Heart left ventricle (tissue), 16 donors: ENCODE data around the gene RPS6KA4. TPM values are rescaled to one million over a fixed set of nuclear protein-coding genes. Genes with fewer than 3 reads are reported as not detected.

Source experiments
- ATAC-seq, 4 donors: fragments of 200-7000 bp; cut with Tn5 transposase; one replicate each; pipeline ENCODE4 v1.9.1; 2020 to 2022; ENCODE audit warnings: moderate library complexity in 4 of 4, mild to moderate bottlenecking in 3 of 4, moderate number of reproducible peaks in 1 of 4
- DNase-seq, 5 donors: peaks; one replicate each; pipeline ENCODE4 v3.0.0-alpha.2; 2020
- H3K27ac ChIP-seq, 12 donors: fragments of 200-600 bp; sonication (generic) in 4 of 12; one replicate each; pipeline versions ENCODE4 v1.5.0 to v1.8.0; 2016 to 2022; ENCODE audit warnings: mild to moderate bottlenecking in 2 of 12
- H3K27me3 ChIP-seq, 9 donors: fragments of 200-600 bp; sonication (generic) in 2 of 9; one replicate each; pipeline versions ENCODE4 v1.5.1 to v1.8.0; 2016 to 2022; ENCODE audit warnings: mild to moderate bottlenecking in 3 of 9
- H3K36me3 ChIP-seq, 9 donors: fragments of 200-600 bp; sonication (generic) in 2 of 9; one replicate each; pipeline versions ENCODE4 v1.5.0 to v1.8.0; 2018 to 2022; ENCODE audit warnings: mild to moderate bottlenecking in 2 of 9
- H3K4me1 ChIP-seq, 12 donors: fragments of 200-600 bp; sonication (generic) in 4 of 12; one replicate each; pipeline versions ENCODE4 v1.5.0 to v1.8.0; 2016 to 2022; ENCODE audit warnings: mild to moderate bottlenecking in 3 of 12
- H3K4me3 ChIP-seq, 12 donors: fragments of 200-600 bp; sonication (generic) in 4 of 12; one replicate each; pipeline versions ENCODE4 v1.5.0 to v1.8.0; 2017 to 2022; ENCODE audit warnings: mild to moderate bottlenecking in 9 of 12, moderate library complexity in 4 of 12
- H3K9me3 ChIP-seq, 12 donors: fragments of 200-600 bp; sonication (generic) in 4 of 12; one replicate each; pipeline versions ENCODE4 v1.5.0 to v1.8.0; 2016 to 2022; ENCODE audit warnings: mild to moderate bottlenecking in 1 of 12
- POLR2A ChIP-seq, 2 donors: fragments of 450-650 bp; IDR thresholded peaks; one replicate each; pipeline ENCODE4 v1.6.1; 2017; ENCODE audit warnings: antibody characterized with exemption in 2 of 2, mild to moderate bottlenecking in 2 of 2, moderate library complexity in 2 of 2
- WGBS, 4 donors: extraction: QIAGEN DNeasy Blood & Tissue Kit in 2 of 4; methylation state at CpG; one replicate each; pipeline versions ENCODE4 v1.1.5 to v1.1.7; 2013 to 2018; 5-methylcytosine and 5-hydroxymethylcytosine counted together
- intact Hi-C, 10 donors: fragments of 100-400 bp; cut with DNase I; formaldehyde crosslinking; loops; one replicate each; pipeline versions ENCODE4 v1.11.1 to v1.14.2; 2022
- polyA plus RNA-seq, 2 donors: library from polyadenylated mRNA; stranded (reverse); fragments of 200-250 nt; gene quantifications; one replicate each; pipeline ENCODE4 v1.2.3, GENCODE V29; 2013
- total RNA-seq, 9 donors: library from RNA; depleted of rRNA in 2 of 9; stranded (reverse); fragments of >200 nt in 2 of 9; fragmentation: NEBNext Ultra II Directional in 3 of 9; extraction: Animal tissue kit (Norgen Biotek cat#: 25700) in 3 of 9; gene quantifications; one replicate each; pipeline versions ENCODE4 v1.1.0 to v1.2.4, GENCODE V29; 2016 to 2023
- TF ChIP-seq, protein P1 (sequence below), 12 donors: fragments of 200-600 bp; sonication (generic) in 4 of 12; IDR thresholded peaks; one replicate each; pipeline versions ENCODE4 v1.5.0 to v1.8.0; 2018 to 2022; ENCODE audit warnings: antibody characterized with exemption in 12 of 12, mild to moderate bottlenecking in 5 of 12
- donor health status: ischemic (EF 13 %, LVEDD 7.1; RV severe dilation, severe dysfunction).
- donor health status: healthy with polysubstance abuse.
- donor health status: DM: no; HTN: yes; CAD: no.
- donor health status: DM: no; HTN: no; CAD: no.
- donor health status: ischemic (EF 25% LVEDD 6.9; RV normal size, moderate dysfunction).
- donor health status: ischemic (EF 25% LVEDD 5.7; RV mildly dilated, moderate dysfunction).
- donor health status: healthy.
- donor health status: DM: yes; HTN: yes; CAD: no.
- donor health status: ischemic (EF 35%, LVEDD 5.7; RV mildly dilated, moderate dysfunction).
- donor health status: nonischemic (EF 11% LVEDD 7.7; RV severe dilation, severe dysfunction).
- donor health status: DM: yes; HTN: yes; CAD: no.
- donor health status: PGD.
- donor health status: ischemic (EF 29% LVEDD 5.4; RV normal size, mild dysfunction).
- donor health status: nonischemic (EF 23%, LVEDD 6.1; RV moderate dilation, normal function).

Gene RPS6KA4
- total and polyA plus RNA-seq, 11 donors: 12.8 to 32.5 (median 18.3) TPM

GRCh38 chr11:64376071-64376470 lies 17.1 kb downstream of the RPS6KA4 start:
- intact Hi-C loops: no loop called here
- 91 to 96% (median 94%) methylated on average over 7 of the region's 7 CpGs for WGBS, 4 donors
- Histone ChIP-seq H3K9me3 (no peaks in the 10 kb centered on the region), H3K36me3 (peaks cover 0 to 9% (median 5%) of the 10 kb centered on the region in 9 donors), H3K4me1 (peaks cover 0 to 16% (median 6%) of the 10 kb centered on the region in 12 donors), H3K27me3 (no peaks in the 10 kb centered on the region), H3K27ac (no peak overlapping the region), H3K4me3 (no peak overlapping the region)
- DNase-seq: peak in 1 of 5 donors; percentile 17
- no peak for ATAC-seq
- TF ChIP-seq POLR2A (IDR thresholded peaks at IDR 0.05): no peak
- TF ChIP-seq, protein P1, sequence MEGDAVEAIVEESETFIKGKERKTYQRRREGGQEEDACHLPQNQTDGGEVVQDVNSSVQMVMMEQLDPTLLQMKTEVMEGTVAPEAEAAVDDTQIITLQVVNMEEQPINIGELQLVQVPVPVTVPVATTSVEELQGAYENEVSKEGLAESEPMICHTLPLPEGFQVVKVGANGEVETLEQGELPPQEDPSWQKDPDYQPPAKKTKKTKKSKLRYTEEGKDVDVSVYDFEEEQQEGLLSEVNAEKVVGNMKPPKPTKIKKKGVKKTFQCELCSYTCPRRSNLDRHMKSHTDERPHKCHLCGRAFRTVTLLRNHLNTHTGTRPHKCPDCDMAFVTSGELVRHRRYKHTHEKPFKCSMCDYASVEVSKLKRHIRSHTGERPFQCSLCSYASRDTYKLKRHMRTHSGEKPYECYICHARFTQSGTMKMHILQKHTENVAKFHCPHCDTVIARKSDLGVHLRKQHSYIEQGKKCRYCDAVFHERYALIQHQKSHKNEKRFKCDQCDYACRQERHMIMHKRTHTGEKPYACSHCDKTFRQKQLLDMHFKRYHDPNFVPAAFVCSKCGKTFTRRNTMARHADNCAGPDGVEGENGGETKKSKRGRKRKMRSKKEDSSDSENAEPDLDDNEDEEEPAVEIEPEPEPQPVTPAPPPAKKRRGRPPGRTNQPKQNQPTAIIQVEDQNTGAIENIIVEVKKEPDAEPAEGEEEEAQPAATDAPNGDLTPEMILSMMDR (IDR thresholded peaks at IDR 0.05): no peak

DNA sequence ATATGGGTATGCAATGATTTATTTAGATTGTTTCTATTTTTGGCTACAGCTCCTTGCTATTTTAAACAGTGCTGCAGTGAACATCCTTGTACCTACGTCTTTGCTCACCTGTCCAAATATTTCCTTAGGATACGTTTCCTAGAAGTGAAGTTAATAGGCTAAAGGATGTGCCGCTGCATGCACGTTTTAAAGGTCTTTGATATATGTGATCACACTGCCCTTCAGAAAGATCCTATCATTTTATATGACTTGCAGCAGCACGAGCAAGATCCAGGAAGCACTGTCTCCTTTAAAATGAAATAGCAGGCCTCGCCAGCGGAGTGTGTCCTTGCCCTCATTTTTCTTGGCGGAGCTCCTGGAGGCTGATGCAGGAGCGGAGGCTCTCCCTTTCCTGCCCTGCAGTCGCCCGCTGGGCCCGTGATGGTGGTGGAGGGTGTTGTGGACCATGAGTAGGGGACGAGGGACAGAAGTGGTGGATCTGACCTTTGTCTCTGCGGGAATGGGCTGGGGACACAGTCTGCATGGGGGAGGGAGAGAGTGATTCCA lies 19.4 kb downstream of the RPS6KA4 start:
- Histone ChIP-seq H3K27ac (no peak overlapping the region), H3K4me3 (no peak overlapping the region), H3K27me3 (no peaks in the 10 kb centered on the region), H3K9me3 (no peaks in the 10 kb centered on the region), H3K36me3 (no peaks in the 10 kb centered on the region), H3K4me1 (peaks cover 0 to 11% (median 5%) of the 10 kb centered on the region in 12 donors)
- DNase-seq (peak in 1 of 5 donors; percentile 40), ATAC-seq (peak in 3 of 4 donors; percentile 30 to 71 (median 53))
- 32 to 45% (median 39%) methylated on average over 14 of the region's 14 CpGs for WGBS, 4 donors
- intact Hi-C loops: no loop called here
- no peak for TF ChIP-seq POLR2A (IDR thresholded peaks at IDR 0.05)
- TF ChIP-seq, protein P1 (IDR thresholded peaks at IDR 0.05): no peak

DNA sequence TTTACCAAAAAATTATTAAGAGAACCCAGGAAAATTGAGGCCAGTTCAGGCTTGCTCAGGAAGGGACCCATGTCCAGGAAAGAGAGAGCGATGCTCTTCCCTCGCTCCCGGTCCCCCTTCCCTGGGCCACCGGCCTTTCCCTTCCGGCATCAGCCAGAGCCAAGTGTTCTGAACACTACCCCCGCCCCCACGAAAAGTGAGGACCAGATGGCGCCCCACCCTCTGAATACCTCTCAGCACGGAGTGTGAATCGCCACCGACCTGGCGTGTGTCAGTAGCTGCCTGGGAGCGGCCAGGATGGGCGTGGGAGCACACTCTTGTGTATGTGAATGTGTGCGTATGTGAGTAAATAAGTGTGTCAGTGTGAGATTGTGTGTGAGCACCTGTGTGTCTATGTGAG lies 20.2 kb downstream of the RPS6KA4 start:
- TF ChIP-seq, protein P1 (IDR thresholded peaks at IDR 0.05): no peak
- DNase-seq (no peak), ATAC-seq (no peak)
- intact Hi-C loops: no loop called here
- no peak overlapping the region for H3K4me3 ChIP-seq
- no peaks in the 10 kb centered on the region for H3K36me3 ChIP-seq
- 68 to 76% (median 74%) methylated on average over 12 to 15 of the region's 15 CpGs for WGBS, 4 donors
- H3K9me3 ChIP-seq: no peaks in the 10 kb centered on the region
- no peak overlapping the region for H3K27ac ChIP-seq
- no peaks in the 10 kb centered on the region for H3K27me3 ChIP-seq
- H3K4me1 ChIP-seq: peaks cover 0 to 14% (median 6%) of the 10 kb centered on the region in 12 donors

DNA sequence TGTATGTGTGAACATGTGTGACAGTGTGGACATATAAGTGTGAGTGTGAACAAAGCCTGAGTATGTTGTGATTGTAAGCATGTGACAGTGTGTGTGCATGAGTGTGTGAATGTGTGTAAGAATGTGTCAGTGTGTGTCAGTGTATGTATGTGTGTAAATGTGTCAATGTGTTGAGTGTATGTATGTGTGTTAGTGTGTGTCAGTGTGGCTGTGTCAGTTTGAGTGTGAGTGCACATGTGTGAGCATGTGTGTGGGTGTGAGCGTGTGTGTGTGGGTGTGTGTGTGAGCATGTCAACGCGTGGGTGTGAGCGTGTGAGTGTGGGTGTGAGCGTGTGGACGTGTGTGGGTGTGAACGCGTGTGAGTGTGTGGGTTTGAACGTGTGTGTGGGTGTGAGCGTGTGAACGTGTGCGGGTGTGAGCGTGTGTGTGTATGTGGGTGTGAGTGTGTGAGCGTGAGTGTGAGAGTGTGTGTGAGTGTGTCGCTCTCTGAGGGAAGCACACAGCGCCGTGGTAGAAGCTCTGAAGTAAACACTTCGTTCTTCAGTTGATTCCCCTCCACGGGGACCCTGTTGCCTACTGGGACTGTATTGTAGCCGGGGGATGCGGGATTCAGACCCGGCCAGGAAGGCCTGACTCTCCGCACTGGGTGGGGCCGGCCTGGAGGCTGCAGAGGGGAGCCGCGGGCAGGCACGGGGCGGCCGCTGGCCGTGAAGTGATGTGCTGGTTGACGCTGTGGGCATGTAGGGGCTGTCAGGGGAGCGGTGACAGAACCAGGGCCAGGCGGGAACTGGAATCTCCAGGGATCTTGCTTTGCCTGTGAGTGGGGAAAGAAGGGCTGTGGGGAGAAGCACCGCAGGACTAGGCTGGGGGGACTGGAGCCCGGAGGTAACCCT lies 21.1 kb downstream of the RPS6KA4 start:
- DNase-seq (no peak), ATAC-seq (no peak)
- no peaks in the 10 kb centered on the region for H3K9me3 ChIP-seq
- H3K27me3 ChIP-seq: no peaks in the 10 kb centered on the region
- 61 to 65% (median 63%) methylated on average over 35 of the region's 35 CpGs for WGBS, 4 donors
- H3K36me3 ChIP-seq: no peaks in the 10 kb centered on the region
- H3K4me3 ChIP-seq: no peak overlapping the region
- peaks cover 0 to 21% (median 8%) of the 10 kb centered on the region in 12 donors for H3K4me1 ChIP-seq
- TF ChIP-seq POLR2A (IDR thresholded peaks at IDR 0.05): no peak
- TF ChIP-seq, protein P1 (IDR thresholded peaks at IDR 0.05): no peak
- no peak overlapping the region for H3K27ac ChIP-seq
- intact Hi-C loops: no loop called here
